Mucosa of descending colon (tissue), 3 donors: Measurements from ENCODE around the gene CACNG6. TPM values are rescaled to one million over a fixed set of nuclear protein-coding genes. Genes with fewer than 3 reads are reported as not detected.

Source experiments
- ATAC-seq: fragments of 200-7000 bp; cut with Tn5 transposase; one replicate; pipeline ENCODE4 v1.9.1; 2020; ENCODE audit warnings: mild to moderate bottlenecking, moderate library complexity
- DNase-seq, 3 donors: peaks; one replicate each; pipeline ENCODE4 v3.0.0-alpha.2; 2020
- H3K36me3 ChIP-seq: fragments of 200-600 bp; one replicate; pipeline ENCODE4 v1.8.0; 2021; ENCODE audit warnings: low read depth, mild to moderate bottlenecking
- H3K4me1 ChIP-seq: fragments of 200-600 bp; one replicate; pipeline ENCODE4 v1.8.0; 2021; ENCODE audit warnings: low read depth, mild to moderate bottlenecking
- H3K4me3 ChIP-seq: fragments of 200-600 bp; one replicate; pipeline ENCODE4 v1.8.0; 2021; ENCODE audit warnings: mild to moderate bottlenecking
- H3K9me3 ChIP-seq: fragments of 200-600 bp; one replicate; pipeline ENCODE4 v1.8.0; 2021; ENCODE audit warnings: mild to moderate bottlenecking
- CTCF ChIP-seq: fragments of 200-600 bp; IDR thresholded peaks from one replicate; pipeline ENCODE4 v1.8.0; 2022; ENCODE audit warnings: antibody characterized with exemption, mild to moderate bottlenecking
- intact Hi-C, 2 donors: fragments of 100-400 bp; cut with DNase I in 1 of 2; cut with micrococcal nuclease in 1 of 2; formaldehyde crosslinking; loops; one replicate each; pipeline versions ENCODE4 v1.11.0 to v1.11.1; 2022; cut with DNase I, micrococcal nuclease
- total RNA-seq, 3 donors: library from RNA; stranded (reverse); fragmentation: NEBNext Ultra II Directional in 2 of 3; extraction: Animal tissue kit (Norgen Biotek cat#: 25700) in 2 of 3; gene quantifications; one replicate each; pipeline versions ENCODE4 v1.2.1 to v1.2.4, GENCODE V29; 2021 to 2023
- donor health status: DM: no; HTN: no; CAD: no; lungs with moderate emphysema.
- donor health status: DM: no; HTN: no; CAD: no.
- donor health status: DM: no; HTN: yes; CAD: no.

The CACNG6 gene
- total RNA-seq, 3 donors from 2014 or later = not detected

DNA sequence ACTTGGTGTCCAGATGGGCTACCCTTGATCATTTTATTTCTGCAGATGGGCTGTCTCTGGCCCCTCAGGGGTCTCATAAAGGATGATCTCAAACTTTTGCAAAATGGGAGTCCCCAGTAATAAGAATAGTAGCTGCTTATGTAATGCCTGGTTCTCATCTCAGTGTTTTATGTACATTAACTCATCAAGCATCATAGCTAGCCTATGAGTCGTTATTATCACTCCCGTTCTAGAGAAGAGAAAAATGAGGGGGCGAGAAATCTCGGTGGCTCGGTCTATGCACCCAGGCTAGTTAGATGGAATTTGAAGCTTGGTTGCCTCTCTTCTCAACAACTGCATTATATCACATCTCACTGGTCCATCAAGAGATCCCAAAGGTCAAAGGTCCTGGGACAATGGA is 3.4 kb downstream of the CACNG6 start:
- intact Hi-C loops = no loop called here
- no peak for ATAC-seq
- Histone ChIP-seq H3K9me3 (no peaks in the 10 kb centered on the region), H3K36me3 (no peaks in the 10 kb centered on the region), H3K4me1 (no peaks in the 10 kb centered on the region), H3K4me3 (no peak overlapping the region)
- TF ChIP-seq CTCF = no peak
- DNase-seq = no peak

GRCh38 chr19:53998223-53998622 is 6.8 kb downstream of the CACNG6 start:
- no peak for DNase-seq
- Histone ChIP-seq H3K4me1 (no peaks in the 10 kb centered on the region), H3K9me3 (no peaks in the 10 kb centered on the region), H3K36me3 (no peaks in the 10 kb centered on the region), H3K4me3 (no peak overlapping the region)
- no peak for ATAC-seq
- no peak for TF ChIP-seq CTCF
- intact Hi-C loops = no loop called here

GRCh38 chr19:53999694-54000093 is 8.3 kb downstream of the CACNG6 start:
- DNase-seq = no peak
- Histone ChIP-seq H3K9me3 (no peaks in the 10 kb centered on the region), H3K36me3 (no peaks in the 10 kb centered on the region), H3K4me3 (no peak overlapping the region), H3K4me1 (no peaks in the 10 kb centered on the region)
- ATAC-seq = no peak
- TF ChIP-seq CTCF = no peak
- intact Hi-C loops = no loop called here

DNA sequence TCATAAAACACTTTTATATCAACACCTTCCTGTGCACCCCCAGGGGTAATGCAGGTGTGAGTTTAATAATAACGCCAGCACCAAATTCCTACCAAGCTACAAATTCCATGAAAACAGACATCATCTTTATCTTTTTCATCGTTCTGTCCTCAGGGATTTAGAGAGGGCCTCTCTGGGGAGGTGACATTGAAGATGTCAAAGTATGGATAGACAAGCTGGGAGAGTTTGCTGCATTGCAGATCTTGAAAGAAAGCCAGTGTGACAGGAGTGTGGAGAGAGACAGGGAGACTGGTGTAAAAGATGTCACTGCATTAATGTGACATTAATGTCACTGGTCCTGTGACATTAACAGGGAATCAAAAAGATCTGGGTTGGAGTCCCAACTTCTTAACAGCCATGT is 10.1 kb downstream of the CACNG6 start:
- intact Hi-C loops = no loop called here
- no peaks in the 10 kb centered on the region for H3K36me3 ChIP-seq
- H3K9me3 ChIP-seq = no peaks in the 10 kb centered on the region
- ATAC-seq (no peak), DNase-seq (no peak)
- TF ChIP-seq CTCF = no peak
- H3K4me3 ChIP-seq = no peak overlapping the region
- no peaks in the 10 kb centered on the region for H3K4me1 ChIP-seq

DNA sequence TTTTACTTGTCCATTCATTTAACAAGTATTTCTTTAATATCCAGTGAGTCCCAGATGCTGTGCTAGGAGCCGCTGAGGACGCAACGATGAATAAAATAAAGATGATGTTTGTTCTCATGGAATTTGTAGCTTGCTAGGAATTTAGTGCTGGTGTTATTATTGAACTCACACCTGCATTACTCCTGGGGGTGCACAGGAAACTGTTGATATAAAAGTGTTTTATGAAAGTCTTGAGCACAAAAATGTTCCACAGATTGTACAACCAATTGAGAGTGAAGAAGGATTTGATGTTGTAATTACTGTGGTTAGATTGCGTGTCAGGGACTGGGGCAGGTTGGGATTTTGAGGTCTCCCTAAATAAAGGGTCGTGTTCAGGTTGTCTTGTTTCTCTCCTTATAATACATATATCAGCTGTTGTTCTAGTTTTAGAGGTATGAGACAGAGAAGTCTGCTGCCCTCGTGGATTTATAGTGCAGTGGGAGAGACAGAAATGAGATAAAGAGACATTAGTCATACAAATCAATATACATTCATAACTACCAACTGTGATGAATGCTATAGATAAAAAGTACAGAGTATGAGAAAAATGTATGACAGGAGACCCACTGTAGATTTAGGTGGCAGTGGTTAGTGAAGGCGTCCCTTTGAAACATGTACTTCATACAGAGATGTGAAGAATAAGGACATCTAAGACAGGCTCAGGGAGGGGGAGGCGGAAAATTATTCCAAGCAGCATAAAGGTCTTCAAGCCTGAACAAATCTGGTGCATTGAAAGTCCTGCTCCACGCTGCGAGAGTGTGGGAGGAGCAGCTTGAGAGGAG is 11.3 kb downstream of the CACNG6 start:
- DNase-seq (no peak), ATAC-seq (no peak)
- Histone ChIP-seq H3K4me1 (no peaks in the 10 kb centered on the region), H3K4me3 (no peak overlapping the region), H3K9me3 (no peaks in the 10 kb centered on the region), H3K36me3 (no peaks in the 10 kb centered on the region)
- TF ChIP-seq CTCF = no peak
- intact Hi-C loops = no loop called here
